ENCODE measurements around the gene COBL.

DNA sequence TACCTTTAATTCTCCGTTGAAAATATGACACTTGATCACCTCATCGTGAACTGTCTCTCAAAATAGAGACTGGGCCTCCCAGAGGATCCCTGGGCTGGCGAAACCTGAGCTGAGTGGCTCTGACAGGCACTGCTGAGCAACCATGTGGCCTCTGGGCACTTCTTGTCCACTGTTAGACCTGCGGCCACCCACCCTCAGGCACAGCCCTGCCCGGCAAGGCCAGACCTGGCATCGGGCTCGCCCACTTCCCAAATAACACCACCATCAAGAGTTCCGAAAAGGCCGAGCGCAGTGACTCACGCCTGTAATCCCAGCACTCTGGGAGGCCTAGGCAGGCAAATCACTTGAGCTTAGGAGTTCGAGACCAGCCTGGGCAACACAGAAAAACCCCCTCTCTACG, 82.5 kb downstream of the COBL start:
- TF ChIP-seq POLR2AphosphoS5 (IDR thresholded peaks at IDR 0.05) (no peak), POLR2A (IDR thresholded peaks at IDR 0.05) (no peak)

All from transverse colon (tissue), 3 donors.